Endothelial cell of umbilical vein (primary cell): ENCODE data around the gene TFDP3. TPM values are rescaled to one million over a fixed set of nuclear protein-coding genes. Genes with fewer than 3 reads are reported as not detected.

Experiments
- BruUV-seq: library from RNA; stranded (reverse); fragments of 400-500 nt; replicated peaks from 2 replicates; lab custom pipeline; 2021; lab: Mats Ljungman, UMichigan
- CTCF ChIA-PET: fragments of 300-600, 350-600 bp; sonication (Branson Sonifier 250); formaldehyde crosslinking; loops from one replicate; lab custom pipeline; 2021; ENCODE audit warnings: antibody characterized with exemption, inconsistent platforms; lab: Charles Lee
- POLR2A ChIA-PET: fragments of 300-600, 350-600 bp; sonication (Branson Sonifier 250); formaldehyde crosslinking; loops from one replicate; lab custom pipeline; 2021; ENCODE audit warnings: antibody characterized with exemption, inconsistent platforms; lab: Charles Lee
- DNase-seq: peaks from one replicate; pipeline ENCODE4 v3.0.0-alpha.2; 2011; ENCODE audit warnings: low read depth, low spot score
- FAIRE-seq: peaks from 2 replicates; lab custom pipeline; 2011; peaks lifted over from hg19 to GRCh38; lab: Jason Lieb, UNC
- H2AFZ ChIP-seq: 2 replicates; pipeline ENCODE4 v1.6.0; 2012; ENCODE audit warnings: low read depth, low read length, control low read depth, inconsistent platforms
- H3K27ac ChIP-seq: 2 replicates; pipeline ENCODE4 v1.5.1; 2011; ENCODE audit warnings: low read depth, mild to moderate bottlenecking, control low read depth, low read length, moderate library complexity; ENCODE audit not compliant: insufficient read depth
- H3K27me3 ChIP-seq, 2 experiments: 2 replicates each; pipeline versions ENCODE4 v1.6.0 to v1.6.1; 2011; ENCODE audit warnings: low read length in 2 of 2, mixed read lengths in 1 of 2; ENCODE audit not compliant: control insufficient read depth in 2 of 2, insufficient read depth in 2 of 2
- H3K36me3 ChIP-seq, 2 experiments: 2 replicates in 1 of 2; 3 replicates in 1 of 2; pipeline ENCODE4 v1.5.1; 2011; ENCODE audit warnings: low read length in 2 of 2, mild to moderate bottlenecking in 1 of 2, moderate library complexity in 1 of 2; ENCODE audit not compliant: control insufficient read depth in 2 of 2, insufficient read depth in 2 of 2; ENCODE audit errors: extremely low read depth in 1 of 2
- H3K4me1 ChIP-seq: 3 replicates; pipeline ENCODE4 v1.5.1; 2011; ENCODE audit warnings: mild to moderate bottlenecking, low read length; ENCODE audit not compliant: control insufficient read depth, insufficient read depth; ENCODE audit errors: extremely low read depth
- H3K4me2 ChIP-seq: 2 replicates; pipeline ENCODE4 v1.6.1; 2011; ENCODE audit warnings: low read length, control low read depth, mixed read lengths; ENCODE audit not compliant: insufficient read depth
- H3K4me3 ChIP-seq, 3 experiments: fragments of 200-600 bp in 1 of 3; sonication (generic), shearing (Covaris generic) in 1 of 3; replicated peaks in 1 of 3; 2 replicates each; pipeline ENCODE4 v1.5.1; 2011 to 2016; ENCODE audit warnings: control low read depth in 3 of 3, low read length in 3 of 3, mild to moderate bottlenecking in 2 of 3, inconsistent platforms in 1 of 3, low read depth in 1 of 3, moderate library complexity in 1 of 3; ENCODE audit not compliant: insufficient read depth in 1 of 3
- H3K79me2 ChIP-seq: 2 replicates; pipeline ENCODE4 v1.6.0; 2012; ENCODE audit warnings: low read length, inconsistent platforms; ENCODE audit not compliant: control insufficient read depth, insufficient read depth
- H3K9ac ChIP-seq: replicated peaks from 2 replicates; pipeline ENCODE3; 2011; ENCODE audit warnings: low read length, control low read depth; ENCODE audit not compliant: insufficient read depth; ENCODE audit errors: extremely low read depth
- H3K9me1 ChIP-seq: replicated peaks from 3 replicates; pipeline ENCODE4 v1.6.0; 2011; ENCODE audit warnings: mild to moderate bottlenecking, low read length; ENCODE audit not compliant: control insufficient read depth, insufficient read depth; ENCODE audit errors: extremely low read depth
- H3K9me3 ChIP-seq: replicated peaks from 2 replicates; pipeline ENCODE4 v1.5.1; 2012; ENCODE audit warnings: low read length, inconsistent platforms; ENCODE audit not compliant: control insufficient read depth, insufficient read depth
- H4K20me1 ChIP-seq: replicated peaks from 2 replicates; pipeline ENCODE3; 2011; ENCODE audit warnings: mild to moderate bottlenecking, low read length; ENCODE audit not compliant: control insufficient read depth, insufficient read depth; ENCODE audit errors: extremely low read depth
- CTCF ChIP-seq, 2 donors: IDR thresholded peaks; 1 replicate in 1 of 2; 2 replicates in 1 of 2; pipeline ENCODE4 v1.5.1; 2011; ENCODE audit warnings: low read length in 2 of 2, mild to moderate bottlenecking in 2 of 2, moderate library complexity in 2 of 2, control low read depth in 1 of 2, inconsistent platforms in 1 of 2, low read depth in 1 of 2; ENCODE audit not compliant: insufficient read depth in 1 of 2; ENCODE audit errors: extremely low read depth in 1 of 2
- EZH2 ChIP-seq: IDR thresholded peaks from 2 replicates; pipeline ENCODE4 v1.6.1; 2012; ENCODE audit warnings: borderline replicate concordance, low read depth, mild to moderate bottlenecking, moderate library complexity, low read length, inconsistent platforms; ENCODE audit not compliant: severe bottlenecking
- FOS ChIP-seq: IDR thresholded peaks from 2 replicates; pipeline ENCODE4 v1.6.1; 2011; ENCODE audit warnings: mild to moderate bottlenecking, low read length, moderate library complexity, borderline replicate concordance; ENCODE audit not compliant: insufficient read depth
- GATA2 ChIP-seq: IDR thresholded peaks from 2 replicates; pipeline ENCODE4 v1.7.0; 2011; ENCODE audit warnings: low read depth, mild to moderate bottlenecking, moderate library complexity, mixed read lengths, low read length; ENCODE audit not compliant: insufficient read length, insufficient read depth
- JUN ChIP-seq: IDR thresholded peaks from 2 replicates; pipeline ENCODE4 v1.6.1; 2011; ENCODE audit warnings: borderline replicate concordance, low read depth; ENCODE audit not compliant: insufficient read length, insufficient read depth
- MAX ChIP-seq: IDR thresholded peaks from 2 replicates; pipeline ENCODE4 v1.6.1; 2011; ENCODE audit not compliant: insufficient read depth, insufficient read length
- MYC ChIP-seq: IDR thresholded peaks from one replicate; pipeline ENCODE4 v1.6.1; 2011; ENCODE audit warnings: mild to moderate bottlenecking, low read depth, low read length
- POLR2A ChIP-seq: IDR thresholded peaks from 2 replicates; pipeline ENCODE4 v1.6.1; 2012; ENCODE audit warnings: low read depth, mild to moderate bottlenecking, control low read depth, low read length
- POLR2AphosphoS5 ChIP-seq: IDR thresholded peaks from 2 replicates; pipeline ENCODE4 v1.6.1; 2012; ENCODE audit warnings: low read depth, mild to moderate bottlenecking, control low read depth, low read length, moderate library complexity; ENCODE audit not compliant: insufficient read depth
- dilution Hi-C: fragments of 300-500 bp; cut with MboI; formaldehyde crosslinking; loops from one replicate; pipeline ENCODE4 v1.15.0; 2019; ENCODE audit warnings: low sequenced_read_pairs; ENCODE audit not compliant: extremely low pct_ligation_motif_present
- intact Hi-C: fragments of 100-400 bp; cut with micrococcal nuclease; formaldehyde crosslinking; loops from one replicate; pipeline ENCODE4 v1.10.0; 2022
- polyA plus RNA-seq, 4 experiments: library from polyadenylated mRNA; depleted of rRNA in 3 of 4; stranded (reverse) in 3 of 4; unstranded in 1 of 4; fragments of >200 nt; gene quantifications; 2 replicates each; pipeline versions ENCODE4 v1.2.1 to v1.2.3, GENCODE V29; 2011 to 2012; ENCODE audit warnings: missing spikeins in 1 of 4
- total RNA-seq: library from RNA; stranded (reverse); gene quantifications from 2 replicates; pipeline ENCODE4 v1.2.3, GENCODE V29; 2021

Gene TFDP3
- total and polyA plus RNA-seq, 2 donors (not counting 3 experiments of a cell fraction or from before 2014, with no cell fraction given), result not detected

GRCh38 chrX:133185938-133186337 lies 32.2 kb downstream of the TFDP3 start:
- FAIRE-seq (no peak), DNase-seq (no peak)
- POLR2A ChIA-PET, result no interaction called here
- no peaks in the 10 kb centered on the region for H3K27me3 ChIP-seq
- H4K20me1 ChIP-seq, result no peaks in the 10 kb centered on the region
- no peaks in the 10 kb centered on the region for H3K36me3 ChIP-seq
- H3K9me3 ChIP-seq, result no peaks in the 10 kb centered on the region
- H3K4me2 ChIP-seq, result no peak overlapping the region
- H3K4me3 ChIP-seq, result no peak overlapping the region
- intact Hi-C loops (no loop called here), dilution Hi-C loops (no loop called here)
- H3K79me2 ChIP-seq, result no peaks in the 10 kb centered on the region
- no peaks in the 10 kb centered on the region for H3K9me1 ChIP-seq
- no peak overlapping the region for H2AFZ ChIP-seq
- BruUV-seq, result no TSS peak
- no peak overlapping the region for H3K27ac ChIP-seq
- CTCF ChIA-PET, result no interaction called here
- TF ChIP-seq GATA2 (no peak), POLR2AphosphoS5 (no peak), MAX (no peak), EZH2 (no peak), MYC (no peak), JUN (no peak), FOS (no peak), POLR2A (no peak), CTCF (IDR thresholded peaks at IDR 0.05; ENCODE audit: extremely low read depth in 1 of 2, insufficient read depth in 1 of 2, low read depth in 1 of 2, low read length in 2 of 2) (no peak)
- no peak overlapping the region for H3K9ac ChIP-seq
- no peaks in the 10 kb centered on the region for H3K4me1 ChIP-seq
